Measurements from ENCODE around the gene MRPS35.

DNA sequence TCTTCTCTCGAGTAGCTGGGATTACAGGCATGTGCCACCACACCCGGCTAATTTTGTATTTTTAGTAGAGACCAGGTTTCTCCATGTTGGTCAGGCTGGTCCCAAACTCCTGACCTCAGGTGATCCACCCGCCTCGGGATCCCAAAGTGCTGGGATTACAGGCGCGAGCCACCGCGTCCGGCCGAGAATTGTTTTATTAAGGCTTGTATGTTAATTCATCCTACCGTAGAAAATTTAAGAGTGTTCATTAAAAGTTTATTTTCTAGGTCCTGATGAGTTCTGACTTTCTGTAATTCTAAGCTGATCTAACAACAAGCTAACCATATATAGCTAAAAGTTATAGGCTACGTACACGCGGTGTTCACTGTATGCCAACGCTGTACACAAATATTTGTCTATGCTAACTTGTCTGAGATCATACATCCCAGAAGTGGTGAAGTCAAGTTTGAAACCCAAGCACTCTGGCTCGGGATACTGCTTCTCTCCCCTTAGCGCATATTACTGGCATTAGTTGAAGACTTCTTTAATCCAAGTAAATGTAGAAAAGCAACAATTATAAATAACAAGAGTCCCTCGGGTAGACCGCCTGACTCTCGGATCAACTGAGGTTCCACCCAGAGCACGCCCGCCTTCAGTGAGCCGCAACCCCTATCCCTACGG is 570 bp upstream of the MRPS35 start:
- TF ChIP-seq, protein P1, sequence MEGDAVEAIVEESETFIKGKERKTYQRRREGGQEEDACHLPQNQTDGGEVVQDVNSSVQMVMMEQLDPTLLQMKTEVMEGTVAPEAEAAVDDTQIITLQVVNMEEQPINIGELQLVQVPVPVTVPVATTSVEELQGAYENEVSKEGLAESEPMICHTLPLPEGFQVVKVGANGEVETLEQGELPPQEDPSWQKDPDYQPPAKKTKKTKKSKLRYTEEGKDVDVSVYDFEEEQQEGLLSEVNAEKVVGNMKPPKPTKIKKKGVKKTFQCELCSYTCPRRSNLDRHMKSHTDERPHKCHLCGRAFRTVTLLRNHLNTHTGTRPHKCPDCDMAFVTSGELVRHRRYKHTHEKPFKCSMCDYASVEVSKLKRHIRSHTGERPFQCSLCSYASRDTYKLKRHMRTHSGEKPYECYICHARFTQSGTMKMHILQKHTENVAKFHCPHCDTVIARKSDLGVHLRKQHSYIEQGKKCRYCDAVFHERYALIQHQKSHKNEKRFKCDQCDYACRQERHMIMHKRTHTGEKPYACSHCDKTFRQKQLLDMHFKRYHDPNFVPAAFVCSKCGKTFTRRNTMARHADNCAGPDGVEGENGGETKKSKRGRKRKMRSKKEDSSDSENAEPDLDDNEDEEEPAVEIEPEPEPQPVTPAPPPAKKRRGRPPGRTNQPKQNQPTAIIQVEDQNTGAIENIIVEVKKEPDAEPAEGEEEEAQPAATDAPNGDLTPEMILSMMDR (IDR thresholded peaks at IDR 0.05), result no peak
- TF ChIP-seq POLR2A (IDR thresholded peaks at IDR 0.05) (no peak), EP300 (IDR thresholded peaks at IDR 0.05; ENCODE audit: low read depth) (no peak)

All from transverse colon (tissue), 3 donors.